ENCODE results near the gene MOSPD3.
A peak's percentile ranks its signal among the peaks of the same experiment; 100 is the strongest.
"Not testable (repeated sequence)": the region's sequence is repeated elsewhere in the genome, so short reads cannot be mapped to it uniquely, and the experiment has no call there.

MOSPD3 gene, protein sequence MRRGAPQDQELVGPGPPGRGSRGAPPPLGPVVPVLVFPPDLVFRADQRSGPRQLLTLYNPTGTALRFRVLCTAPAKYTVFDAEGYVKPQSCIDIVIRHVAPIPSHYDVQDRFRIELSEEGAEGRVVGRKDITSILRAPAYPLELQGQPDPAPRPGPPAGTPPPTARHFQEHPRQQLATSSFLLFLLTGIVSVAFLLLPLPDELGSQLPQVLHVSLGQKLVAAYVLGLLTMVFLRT

DNA sequence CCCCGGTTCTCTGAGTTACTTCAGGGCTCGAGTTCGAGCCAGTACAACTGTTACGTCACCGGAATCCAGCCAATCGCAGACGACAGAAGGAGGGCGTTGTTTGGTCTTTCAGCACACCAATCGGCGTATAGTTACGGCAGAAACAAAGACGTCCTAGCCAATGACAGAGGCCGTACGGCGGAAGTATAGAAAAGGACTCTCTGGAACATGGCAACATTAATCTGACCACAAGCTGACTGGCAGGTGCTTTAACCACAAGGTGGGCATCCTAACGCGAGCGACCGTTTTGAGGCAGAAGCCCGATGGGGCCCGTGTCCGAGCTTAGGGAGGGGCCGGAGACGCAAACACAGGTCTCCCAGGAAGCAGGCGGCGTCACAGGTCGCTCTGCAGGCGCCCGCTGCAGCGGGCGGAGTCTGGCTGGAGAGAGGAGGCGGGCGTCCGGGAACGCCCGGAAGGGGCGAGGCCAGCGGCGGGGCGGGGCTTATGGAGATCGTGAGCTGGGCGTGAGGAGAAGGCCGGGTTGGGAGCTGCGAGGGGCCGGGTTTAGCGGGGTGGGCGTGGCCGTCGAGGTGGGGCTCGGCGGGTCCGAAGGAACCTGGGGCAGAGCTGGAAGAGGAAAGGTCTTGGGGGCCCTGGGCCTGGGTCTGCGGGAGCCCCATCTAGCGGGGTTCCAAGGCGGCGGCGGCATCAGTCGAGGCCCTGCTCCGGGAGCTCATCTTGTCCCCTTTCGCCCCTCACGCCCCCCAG, at the start of gene MOSPD3:
Gene MOSPD3, plus strand, starts transcription at position 558 of the 747 bp plus-strand sequence. CDS start 252 bp downstream, outside the sequence.
- DNase-seq, result peak; percentile 82 to 100 (median 98)

DNA sequence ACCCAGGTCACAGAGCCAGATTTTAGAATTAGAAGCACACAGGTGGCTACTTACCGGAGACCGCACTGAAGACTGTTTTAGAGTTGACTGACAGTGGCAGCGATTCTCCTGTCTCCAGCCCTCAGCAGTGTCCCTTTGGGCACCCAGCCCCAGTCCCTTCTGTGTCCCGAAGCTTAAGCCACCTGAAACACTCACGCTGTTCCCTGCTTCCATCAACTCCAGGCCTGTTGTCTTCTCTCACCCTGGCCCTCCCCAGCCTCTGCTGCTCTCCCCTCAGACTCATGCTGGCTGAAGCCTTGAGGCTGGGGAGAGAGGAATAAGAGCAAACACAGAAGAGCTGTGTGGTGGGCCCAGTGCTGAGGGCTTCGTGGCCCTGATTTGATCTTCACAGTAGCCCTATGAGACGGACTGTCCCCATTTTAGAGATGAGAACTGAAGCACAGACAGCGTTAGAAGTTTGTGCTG, 49.2 kb upstream of the MOSPD3 start:
- DNase-seq, result no peak

DNA sequence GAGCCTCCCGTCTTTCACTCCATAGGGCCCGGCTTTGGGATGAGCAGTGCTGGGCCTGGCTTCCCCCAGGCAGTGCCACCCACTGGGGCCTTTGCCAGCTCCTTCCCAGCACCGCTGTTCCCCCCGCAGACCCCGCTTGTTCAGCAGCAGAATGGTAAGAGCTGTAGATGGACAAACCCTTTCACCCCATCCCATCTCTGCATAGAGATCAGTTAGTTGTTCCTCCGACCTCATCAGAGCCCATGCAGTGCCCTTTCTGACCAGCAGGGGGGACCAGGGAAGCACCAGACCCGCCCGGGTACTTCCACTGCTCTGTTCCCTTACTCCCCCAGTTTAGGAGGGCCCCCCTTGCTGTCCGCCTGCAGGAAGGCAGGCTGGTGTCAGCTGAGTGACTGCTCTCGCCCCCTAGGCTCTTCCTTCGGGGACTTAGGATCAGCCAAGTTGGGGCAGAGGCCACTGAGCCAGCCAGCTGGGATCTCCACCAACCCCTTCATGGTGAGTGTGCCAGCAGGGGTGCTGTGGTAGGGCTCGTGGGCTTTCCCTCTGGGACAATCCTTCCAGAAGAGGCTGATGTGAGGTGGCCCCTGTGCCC, 48.4 kb upstream of the MOSPD3 start:
- DNase-seq, result peak in 50 of 58 donors; percentile 9 to 83 (median 42)

DNA sequence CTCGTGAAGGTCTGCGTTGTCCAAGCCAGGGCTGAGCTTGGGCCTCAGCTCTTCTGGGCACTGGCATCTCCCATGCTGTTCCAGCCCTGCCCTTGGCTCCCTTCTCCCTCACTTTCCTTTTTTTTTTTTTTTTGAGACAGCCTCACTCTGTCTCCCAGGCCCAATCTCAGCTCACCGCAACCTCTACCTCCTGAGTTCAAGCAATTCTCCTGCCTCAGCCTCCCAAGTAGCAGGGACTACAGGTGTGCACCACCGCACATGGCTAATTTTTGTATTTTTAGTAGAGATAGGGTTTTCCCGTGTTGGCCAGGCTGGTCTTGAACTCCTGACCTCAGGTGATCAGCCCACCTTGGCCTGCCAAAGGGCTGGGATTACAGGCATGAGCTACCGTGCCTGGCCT, 47.9 kb upstream of the MOSPD3 start:
- DNase-seq, result not testable (repeated sequence)

DNA sequence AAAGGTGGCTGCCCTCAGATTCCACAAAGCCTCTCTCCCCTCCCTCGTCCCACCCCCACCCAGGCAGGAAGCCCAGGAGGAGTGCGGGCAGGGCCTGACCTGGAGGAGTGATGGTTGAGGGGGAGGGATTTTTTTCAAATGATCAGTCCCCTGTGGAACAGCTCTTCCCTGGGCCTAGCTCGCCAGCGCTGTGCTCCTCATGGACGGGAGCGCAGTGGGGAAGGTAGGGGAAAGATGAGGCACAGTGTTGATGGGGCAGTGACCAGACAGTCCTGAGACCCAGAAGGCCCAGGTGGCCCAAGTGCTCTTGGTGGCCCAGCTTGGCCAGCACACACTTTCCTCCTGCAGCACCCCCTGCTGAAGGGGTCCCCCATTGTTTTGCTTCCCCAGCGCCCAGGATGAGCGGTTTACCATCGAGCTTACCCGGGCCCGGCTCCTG, 47.2 kb upstream of the MOSPD3 start:
- DNase-seq, result no peak

DNA sequence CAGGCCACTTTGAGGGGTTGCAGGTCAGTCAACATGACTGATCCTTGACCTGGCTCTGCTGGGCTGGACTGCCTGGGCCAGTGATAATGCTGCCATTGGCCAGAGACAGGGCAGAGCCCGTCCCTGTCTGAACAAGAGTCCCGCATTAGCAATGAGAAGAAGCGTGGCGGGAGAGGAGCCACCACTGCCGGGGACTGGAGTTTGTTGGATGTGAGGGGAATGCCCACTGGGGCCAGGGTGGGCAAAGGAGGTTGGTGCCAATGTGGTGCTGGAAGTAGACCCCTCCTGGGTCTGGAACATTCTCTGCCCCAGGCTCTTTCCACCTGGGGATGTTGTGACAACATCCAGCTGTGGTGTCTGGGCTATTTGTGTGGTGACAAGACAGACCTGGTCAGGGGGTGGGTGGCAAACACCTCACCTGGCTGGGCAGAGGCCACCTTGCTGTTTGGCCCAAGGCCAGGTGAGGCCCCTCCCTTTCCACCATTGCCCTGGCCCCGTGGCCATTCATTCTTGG, 46.3 kb upstream of the MOSPD3 start:
- no peak for DNase-seq

DNA sequence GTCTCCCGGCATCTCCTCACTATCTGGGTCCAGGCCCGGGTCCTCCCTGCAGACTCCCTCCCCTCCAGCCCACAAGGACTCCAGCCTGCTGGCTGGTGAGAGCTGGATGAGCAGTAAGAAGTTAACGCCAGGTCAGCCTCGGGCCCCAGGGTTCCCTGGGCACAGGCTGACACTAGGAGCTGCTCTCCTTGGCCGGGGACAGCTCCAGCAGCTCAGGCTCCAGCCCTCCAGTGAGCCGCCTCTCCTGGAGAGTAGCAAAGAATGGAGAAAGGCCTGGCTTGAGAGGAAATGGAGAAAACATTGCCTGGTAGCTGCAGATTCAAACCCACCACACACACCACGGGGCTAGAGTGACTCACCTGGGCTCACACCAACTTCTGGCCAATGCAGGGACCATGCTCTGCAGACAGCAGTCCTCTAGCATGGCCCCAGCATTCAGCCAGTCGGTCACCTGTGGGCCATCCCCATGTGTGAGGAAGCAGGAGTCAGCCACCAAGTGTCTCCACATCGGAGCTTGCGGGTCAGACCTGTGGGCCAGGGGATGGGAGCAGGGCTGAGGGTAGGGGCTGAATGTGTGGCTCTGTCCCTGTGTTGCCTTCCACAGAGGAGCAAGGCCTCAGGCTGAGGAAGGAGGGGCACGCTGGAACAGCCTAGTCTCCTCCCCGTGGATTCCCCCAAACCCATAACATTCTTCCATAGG, 45.2 kb upstream of the MOSPD3 start:
- DNase-seq, result peak in 1 of 58 donors; percentile 17

DNA sequence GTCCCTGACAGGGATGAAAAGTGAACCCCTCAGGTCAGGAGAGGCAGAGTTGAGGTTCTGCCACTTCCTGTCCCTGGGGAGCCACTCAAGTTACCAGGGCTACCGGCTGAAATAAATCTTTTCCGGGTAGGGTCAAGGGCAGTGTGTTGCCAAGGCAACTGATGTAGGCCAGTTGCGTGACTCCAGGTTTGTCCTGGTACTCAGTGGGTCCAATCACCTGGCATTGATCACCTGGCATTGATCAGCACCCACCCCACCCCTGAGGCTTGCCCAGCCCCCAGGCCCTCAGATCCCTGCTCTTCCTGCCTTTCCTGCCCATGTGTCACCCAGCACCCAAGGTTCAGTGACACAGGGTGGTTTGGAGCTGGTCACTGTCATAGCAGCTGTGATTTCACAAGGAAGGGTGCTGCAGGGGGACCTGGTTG, 44.6 kb upstream of the MOSPD3 start:
- DNase-seq, result no peak

DNA sequence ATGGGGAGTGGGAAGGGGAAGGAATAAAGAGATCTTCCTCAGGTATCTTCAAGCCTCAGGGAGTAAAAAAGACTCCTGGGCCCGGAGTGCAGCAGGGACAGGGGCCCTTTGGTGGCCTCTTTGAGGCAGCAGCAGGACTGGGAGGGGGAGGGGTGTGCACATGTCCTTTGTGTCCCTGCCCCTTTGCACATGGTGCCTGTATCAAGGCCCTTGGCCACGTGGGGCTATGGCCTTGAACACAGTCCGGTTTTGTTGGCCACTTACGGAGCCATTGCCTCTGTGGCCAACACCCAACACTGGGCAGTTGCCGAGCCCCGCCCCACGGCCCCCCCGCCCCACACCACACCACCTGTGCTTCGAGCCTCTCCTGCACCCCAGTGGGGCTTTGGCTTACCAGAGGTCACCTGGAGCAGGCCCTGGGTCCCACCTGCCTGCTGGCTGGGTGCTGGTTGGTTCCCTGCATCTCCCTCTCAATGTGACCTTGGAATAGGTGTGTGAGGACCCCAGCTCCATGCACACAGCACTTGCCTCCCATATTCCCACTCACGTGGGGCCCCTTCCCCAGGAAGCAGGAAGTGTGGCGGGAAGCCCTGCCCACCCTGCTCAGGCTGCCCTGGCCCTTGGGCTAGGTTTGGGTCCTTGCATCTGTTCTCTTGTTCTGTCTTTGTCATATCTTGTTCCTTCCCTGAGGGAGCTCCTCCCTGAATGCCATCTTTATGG, 44.0 kb upstream of the MOSPD3 start:
- DNase-seq, result peak in 1 of 58 donors; percentile 30

DNA sequence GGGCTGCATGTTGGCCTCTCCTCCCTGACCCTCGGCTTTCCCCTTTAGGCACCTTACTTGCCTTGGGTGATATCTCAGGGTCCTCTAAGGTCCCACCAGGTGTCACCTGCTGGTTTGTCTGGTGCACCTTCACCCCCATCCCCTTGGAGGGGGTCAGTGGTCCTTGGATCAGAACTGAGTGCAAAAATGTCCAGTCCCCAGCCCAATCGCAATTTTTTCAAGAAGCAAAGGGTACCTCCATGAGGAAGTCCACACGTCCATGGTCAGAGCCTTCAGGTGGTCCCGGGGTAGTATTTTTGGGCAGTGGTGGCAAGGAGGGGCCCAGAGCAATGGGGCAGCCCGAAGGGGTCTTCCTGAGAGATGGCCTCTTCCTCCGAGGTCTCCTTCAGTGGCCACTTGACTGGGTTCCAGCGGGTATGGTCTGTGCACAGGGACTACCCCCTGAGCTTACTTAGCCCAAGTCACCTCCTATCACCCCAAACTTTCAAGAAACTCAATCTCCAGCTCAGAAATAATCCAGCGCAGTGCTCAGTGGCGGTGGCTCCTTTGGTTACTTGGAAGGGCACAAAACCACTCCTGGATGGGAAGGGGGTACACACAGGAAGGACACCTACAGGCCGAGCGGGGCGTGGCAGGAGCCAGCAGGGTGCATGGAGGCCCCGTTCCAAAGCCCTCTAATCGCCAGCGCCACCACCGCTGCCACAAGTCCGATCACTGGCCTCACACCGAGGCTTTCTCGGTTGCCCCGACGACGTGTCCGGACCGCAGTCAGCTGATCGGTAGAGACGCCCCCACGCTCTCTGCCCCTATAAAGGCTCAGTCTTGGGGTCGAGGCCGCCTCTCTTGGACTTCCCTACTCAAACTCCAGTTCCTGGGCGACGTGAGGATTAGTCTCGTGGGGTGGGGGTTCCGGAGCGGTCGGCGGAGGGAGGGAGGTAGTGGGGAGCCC, 43.2 kb upstream of the MOSPD3 start:
- DNase-seq, result peak in 53 of 58 donors; percentile 30 to 89 (median 71)

DNA sequence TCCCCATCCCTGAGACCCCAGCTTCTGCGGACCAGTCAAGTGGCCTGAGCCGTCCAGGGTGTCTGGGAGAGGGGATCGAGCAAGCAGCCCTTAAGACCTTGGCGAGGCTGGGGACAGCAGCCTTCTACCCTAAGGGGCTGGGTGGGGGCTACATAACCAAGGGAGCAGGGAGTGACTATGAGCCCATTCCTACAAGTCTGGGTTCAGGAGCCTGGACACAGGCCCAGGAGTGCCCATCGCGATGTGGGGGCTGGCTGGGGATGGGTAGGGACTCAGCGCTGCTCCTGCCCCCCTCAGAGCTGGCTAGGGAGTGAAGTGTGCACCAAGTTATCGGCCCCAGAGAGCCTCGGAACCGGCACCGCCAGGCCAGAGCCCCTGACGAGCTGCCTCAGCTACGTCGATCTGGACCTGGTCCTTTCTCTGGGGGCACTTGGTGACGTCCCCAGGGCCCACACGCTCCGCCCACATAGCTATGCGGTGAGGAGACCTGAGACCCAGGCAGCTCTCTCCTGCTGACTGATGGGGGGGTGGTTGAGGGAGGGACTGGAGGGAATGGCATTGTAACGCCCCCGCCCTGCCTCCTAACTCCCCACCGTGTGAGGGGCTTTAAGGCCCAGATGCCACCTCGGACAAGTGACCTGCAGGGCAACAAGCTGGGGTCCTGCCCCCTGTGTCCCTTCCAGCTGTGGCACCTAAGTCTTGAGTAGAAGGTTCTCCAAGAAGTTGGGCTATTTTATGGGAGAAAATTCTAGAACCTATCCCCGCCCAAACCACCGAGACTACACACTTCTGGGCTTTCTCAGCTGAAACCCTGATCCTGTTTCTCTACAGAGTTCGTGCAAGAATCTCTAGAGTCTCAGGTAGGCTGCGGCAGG, 41.1 kb upstream of the MOSPD3 start:
- no peak for DNase-seq

DNA sequence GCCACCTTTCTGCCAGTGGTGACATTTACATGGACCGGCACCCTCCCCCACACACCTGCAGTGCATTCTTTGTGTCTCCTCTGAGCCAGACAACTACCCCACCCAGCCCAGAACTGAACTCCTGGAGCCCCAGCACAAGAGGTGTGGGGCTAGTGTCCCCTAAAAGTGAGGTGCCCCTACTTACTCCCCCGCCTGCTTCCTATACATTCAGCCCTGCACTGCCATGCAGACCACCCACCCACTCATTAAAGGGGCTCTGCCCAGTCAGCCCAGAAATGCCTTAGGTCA, 40.6 kb upstream of the MOSPD3 start:
- DNase-seq, result no peak

DNA sequence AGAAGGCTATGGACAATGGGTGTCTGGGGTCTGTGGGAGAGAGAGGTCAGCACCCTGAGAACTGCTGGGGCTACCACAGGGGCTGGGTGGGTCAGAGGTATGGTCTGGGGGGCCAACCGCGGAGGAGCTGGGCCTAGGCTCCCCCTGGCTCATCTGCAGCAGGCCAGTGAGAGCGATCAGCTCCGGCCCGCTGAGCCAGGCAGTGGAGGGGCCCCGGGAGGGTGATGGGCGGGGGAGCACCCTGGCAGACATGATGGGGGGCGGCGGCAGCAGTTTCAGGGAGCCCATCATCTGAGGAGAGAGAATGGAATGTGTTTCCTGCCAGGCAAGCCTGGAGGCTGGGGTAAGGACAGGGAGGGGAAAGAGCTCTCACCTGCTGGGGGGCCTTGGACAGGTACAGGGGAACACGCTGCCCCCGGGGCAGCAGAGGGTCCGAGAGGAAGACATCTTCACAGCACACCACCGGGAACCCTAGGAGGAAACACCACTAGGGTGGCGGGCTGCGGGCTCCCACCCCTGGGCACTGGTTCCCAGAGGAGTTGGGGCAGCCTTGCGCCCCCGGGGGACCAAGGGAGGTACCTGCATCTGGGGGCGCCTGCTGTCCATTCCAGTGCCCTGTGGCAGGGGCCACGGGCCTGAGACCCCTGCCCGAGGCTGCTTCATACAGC, 39.9 kb upstream of the MOSPD3 start:
- no peak for DNase-seq

DNA sequence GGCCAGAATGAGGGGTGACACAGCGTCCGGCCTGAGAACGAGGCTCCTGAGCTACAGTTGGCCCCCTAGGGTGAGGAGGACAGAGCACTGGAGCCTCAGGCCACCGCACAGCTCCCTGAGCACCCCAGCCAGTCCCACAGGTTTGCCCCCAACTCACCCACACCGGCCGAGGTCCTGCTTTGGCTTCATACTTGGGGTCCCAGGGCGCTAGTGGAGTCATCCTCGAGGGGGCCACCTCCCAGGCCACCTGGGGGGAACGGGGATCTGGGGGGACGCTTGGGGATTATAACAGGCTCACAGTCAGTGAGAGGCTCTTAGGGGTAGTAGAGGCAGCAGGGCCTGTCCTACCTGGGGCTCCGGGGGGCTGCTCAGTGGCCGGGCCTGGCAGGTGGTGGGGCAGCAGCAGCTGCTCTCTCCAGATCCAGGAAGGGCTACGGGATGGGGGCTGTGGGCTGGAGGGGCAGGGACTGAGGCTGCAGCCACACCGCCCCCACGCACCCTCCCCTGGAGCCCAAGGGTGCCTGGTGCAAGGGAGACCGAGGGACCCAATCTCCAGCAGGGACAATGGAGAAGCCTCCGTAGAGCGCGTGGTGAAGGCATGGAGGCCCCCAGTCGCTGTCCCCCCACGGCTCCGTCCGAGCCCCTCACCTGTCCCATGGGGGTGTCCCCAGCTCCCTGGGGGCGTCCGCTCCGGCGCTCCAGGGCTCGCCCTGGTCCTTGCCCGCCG, 39.2 kb upstream of the MOSPD3 start:
- no peak for DNase-seq

DNA sequence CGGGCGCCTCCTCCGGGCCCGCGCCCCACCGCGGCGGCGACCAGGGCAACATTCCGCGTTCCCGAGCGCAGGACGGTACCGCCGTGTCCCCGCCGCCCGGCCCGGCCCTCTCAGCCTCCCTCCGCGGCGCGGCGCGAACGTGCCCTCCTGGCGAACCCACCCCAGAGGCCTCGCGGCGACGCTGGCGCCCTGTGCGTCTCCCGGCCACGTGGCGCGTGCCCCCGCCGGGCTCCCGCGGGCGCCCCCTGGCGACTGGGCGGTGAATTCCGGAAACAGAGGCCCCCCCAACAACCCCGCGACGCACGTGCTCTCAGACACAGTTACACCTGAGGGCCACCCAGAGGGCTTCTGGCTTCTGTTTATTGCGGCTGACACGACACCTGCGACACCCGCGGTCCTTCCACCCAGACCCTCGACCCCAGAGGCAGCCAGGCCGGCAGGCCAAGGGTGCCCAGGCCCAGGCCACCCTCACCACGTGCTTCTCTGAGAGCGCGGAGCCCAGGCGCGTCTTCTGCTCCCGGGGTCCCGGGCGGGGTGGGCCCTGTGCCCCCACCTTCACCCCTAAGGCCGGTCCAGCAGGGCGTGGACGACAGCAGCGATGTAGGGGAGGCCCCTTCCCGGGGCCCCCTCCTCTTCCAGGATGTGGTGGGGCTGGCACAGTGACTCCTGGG, 38.5 kb upstream of the MOSPD3 start, which contains the start of gene SAP25:
Gene SAP25, minus strand, starts transcription at position 210 of the 671 bp plus-strand sequence. Its CDS starts 158 bp downstream, at position 52.
- no peak for DNase-seq

DNA sequence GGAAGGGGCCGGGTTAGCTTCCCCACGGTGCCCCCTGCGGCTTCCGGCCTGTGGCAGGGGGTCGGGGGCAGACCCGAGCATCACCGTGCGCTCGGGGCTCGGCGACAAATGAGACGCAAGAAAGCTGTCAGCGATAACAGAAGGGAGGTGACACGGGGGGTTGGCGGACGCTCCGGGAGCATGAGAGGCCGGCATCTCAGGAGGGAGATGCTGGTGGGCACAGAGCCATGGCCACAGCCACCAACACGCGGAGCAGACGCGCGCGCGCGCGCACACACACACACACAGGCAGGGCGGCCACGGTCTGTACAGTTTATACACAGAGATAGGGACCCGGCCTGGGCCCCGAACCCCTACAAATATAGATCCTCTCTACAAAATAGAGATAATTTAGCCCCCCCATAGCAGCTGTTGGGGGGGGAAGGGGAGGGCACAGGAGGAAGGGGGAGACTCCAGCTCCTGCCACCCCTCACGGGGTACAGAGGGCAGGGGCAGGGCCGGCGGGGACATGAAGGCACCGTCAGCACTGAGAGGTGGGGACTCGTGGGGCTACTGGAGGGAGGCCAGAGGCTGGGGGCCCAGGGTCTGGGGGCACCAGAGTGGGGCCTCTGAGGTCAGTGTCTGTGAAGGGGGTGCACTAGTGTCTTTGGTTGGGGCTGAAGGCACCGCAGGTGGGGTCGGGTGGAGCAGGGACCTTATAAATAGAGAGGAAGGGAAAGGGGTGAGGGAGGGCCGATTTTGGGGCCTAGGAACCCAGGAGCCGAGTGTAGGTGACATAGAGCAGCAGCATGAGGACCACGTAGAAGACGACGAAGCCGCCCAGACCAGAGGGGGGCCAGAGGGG, 37.8 kb upstream of the MOSPD3 start:
- no peak for DNase-seq

All from anterior cingulate cortex (tissue), 58 donors.